Measurements from ENCODE around the gene NMT1. TPM values are rescaled to one million over a fixed set of nuclear protein-coding genes. Genes with fewer than 3 reads are reported as not detected.

Gene NMT1
- total RNA-seq, 4 donors from 2014 or later = 64.7 to 99.8 (median 80.6) TPM

DNA sequence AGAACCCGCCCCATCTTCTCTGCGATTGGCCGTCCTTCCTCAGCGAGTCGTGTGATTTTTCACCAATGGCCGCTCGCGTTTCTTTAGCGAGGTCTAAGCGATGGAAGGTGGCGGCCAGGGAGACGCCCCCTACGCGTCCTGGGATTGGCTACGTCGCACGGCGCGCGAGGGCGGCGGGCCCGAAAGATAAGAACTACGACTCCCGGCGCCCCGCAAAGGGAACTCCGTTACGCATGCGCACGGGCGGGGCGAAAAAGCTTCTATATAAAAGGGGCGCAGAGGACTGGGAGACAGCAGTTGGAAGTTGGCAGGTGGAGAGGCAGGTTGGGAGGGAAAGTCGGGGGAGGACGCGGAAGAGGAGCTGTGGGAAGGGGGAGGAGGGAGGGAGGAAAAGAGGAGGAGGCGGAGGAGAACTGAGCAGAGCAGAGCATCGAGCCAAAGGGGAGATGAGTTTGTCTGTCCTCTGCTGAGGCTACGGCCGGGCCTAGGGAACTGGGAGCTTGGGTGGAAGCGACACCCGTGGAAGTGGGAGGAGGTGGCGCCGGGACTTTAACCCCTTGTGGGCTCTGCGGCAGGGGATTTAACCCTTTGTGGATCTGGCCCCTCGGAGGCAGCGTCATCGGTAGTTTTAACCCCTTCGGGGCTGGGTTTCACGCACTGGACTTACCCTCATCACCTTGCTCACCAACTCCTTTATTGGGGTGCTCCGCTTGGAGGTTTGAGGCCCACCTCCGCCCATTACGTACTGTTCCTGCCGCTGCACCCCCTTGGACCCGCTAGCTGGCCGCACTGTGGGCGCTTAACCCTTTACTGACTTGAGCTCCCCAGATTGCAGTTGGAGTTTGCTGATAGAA, 87.3 kb downstream of the NMT1 start, which contains the start of gene HEXIM1:
TSS of gene HEXIM1 (plus strand) at position 293 of the 854 bp plus-strand sequence. CDS start 716 bp downstream, outside the sequence.
- TF ChIP-seq, protein P1, sequence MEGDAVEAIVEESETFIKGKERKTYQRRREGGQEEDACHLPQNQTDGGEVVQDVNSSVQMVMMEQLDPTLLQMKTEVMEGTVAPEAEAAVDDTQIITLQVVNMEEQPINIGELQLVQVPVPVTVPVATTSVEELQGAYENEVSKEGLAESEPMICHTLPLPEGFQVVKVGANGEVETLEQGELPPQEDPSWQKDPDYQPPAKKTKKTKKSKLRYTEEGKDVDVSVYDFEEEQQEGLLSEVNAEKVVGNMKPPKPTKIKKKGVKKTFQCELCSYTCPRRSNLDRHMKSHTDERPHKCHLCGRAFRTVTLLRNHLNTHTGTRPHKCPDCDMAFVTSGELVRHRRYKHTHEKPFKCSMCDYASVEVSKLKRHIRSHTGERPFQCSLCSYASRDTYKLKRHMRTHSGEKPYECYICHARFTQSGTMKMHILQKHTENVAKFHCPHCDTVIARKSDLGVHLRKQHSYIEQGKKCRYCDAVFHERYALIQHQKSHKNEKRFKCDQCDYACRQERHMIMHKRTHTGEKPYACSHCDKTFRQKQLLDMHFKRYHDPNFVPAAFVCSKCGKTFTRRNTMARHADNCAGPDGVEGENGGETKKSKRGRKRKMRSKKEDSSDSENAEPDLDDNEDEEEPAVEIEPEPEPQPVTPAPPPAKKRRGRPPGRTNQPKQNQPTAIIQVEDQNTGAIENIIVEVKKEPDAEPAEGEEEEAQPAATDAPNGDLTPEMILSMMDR (IDR thresholded peaks at IDR 0.05; ENCODE audit: low read depth) = no peak

- TF ChIP-seq, protein P1 (IDR thresholded peaks at IDR 0.05; ENCODE audit: low read depth) = no peak
These were observed 88.0 kb downstream of the NMT1 start for GRCh38 chr17:45149037-45149668.

GRCh38 chr17:45149669-45150664, 88.8 kb downstream of the NMT1 start:
- TF ChIP-seq, protein P1 (IDR thresholded peaks at IDR 0.05; ENCODE audit: low read depth) = no peak

- TF ChIP-seq, protein P1 (IDR thresholded peaks at IDR 0.05; ENCODE audit: low read depth) = no peak
These were observed 90.0 kb downstream of the NMT1 start for GRCh38 chr17:45150911-45151809.

- TF ChIP-seq, protein P1 (IDR thresholded peaks at IDR 0.05; ENCODE audit: low read depth) = no peak
These were observed 93.9 kb downstream of the NMT1 start for GRCh38 chr17:45155029-45155428.

DNA sequence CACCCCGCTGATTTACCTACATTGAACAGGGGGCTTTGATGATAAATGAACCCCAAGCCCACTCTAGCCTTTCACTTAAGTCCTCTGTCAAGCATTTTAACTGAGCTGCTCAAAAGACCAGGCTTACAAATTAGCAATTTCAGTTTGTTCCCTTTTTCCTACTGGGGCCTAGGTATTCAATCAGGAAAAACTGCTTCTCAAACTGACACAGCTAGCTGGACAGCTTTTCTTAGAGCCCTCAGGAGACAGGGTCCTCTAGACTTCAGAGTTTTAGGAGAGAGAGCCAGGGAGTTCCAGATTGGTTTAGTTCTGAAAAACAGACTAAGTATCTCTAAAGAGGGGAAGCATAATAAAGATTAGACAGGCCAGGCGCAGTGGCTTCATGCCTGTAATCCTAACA, 94.4 kb downstream of the NMT1 start:
- TF ChIP-seq, protein P1 (IDR thresholded peaks at IDR 0.05; ENCODE audit: low read depth) = no peak

All from subcutaneous adipose tissue (tissue), 4 donors.